Measurements from ENCODE around the gene G6PC2. TPM values are rescaled to one million over a fixed set of nuclear protein-coding genes. Genes with fewer than 3 reads are reported as not detected.

Gene G6PC2
- total RNA-seq, 1 donor from 2014 or later, result not detected

DNA sequence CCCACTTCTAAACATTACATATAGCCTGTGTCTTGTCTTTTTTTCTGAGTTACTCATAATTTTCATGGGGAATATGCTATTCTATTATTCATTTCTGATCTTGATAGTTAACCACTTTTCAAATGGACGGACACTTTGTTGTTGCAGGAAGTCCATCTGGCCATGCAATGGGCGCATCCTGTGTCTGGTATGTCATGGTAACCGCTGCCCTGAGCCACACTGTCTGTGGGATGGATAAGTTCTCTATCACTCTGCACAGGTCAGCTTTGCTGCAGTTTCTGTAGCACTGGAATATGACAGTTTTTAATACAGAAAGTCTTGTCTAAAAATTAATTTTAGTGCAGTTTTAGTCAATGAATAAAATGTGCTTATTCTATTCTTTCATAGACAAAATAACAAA is 3.3 kb downstream of the G6PC2 start:
- Mint-ChIP-seq H3K9me3 (ENCODE audit: unreplicated experiment) (no peaks in the 10 kb centered on the region), H3K27ac (ENCODE audit: unreplicated experiment) (no peak overlapping the region), H3K4me3 (ENCODE audit: unreplicated experiment) (no peak overlapping the region), H3K27me3 (ENCODE audit: unreplicated experiment) (peaks cover 58% of the 10 kb centered on the region), H3K36me3 (ENCODE audit: unreplicated experiment) (no peaks in the 10 kb centered on the region), H3K4me1 (ENCODE audit: unreplicated experiment) (no peaks in the 10 kb centered on the region)
- TF ChIP-seq CTCF (IDR thresholded peaks at IDR 0.05), result no peak
- DNase-seq (ENCODE audit: extremely low spot score, unreplicated experiment), result no peak

- H3K9me3 Mint-ChIP-seq (ENCODE audit: unreplicated experiment), result no peaks in the 10 kb centered on the region
- no peaks in the 10 kb centered on the region for H3K36me3 Mint-ChIP-seq (ENCODE audit: unreplicated experiment)
- H3K4me1 Mint-ChIP-seq (ENCODE audit: unreplicated experiment), result peaks cover 15% of the 10 kb centered on the region
- no peak overlapping the region for H3K27ac Mint-ChIP-seq (ENCODE audit: unreplicated experiment)
- H3K27me3 Mint-ChIP-seq (ENCODE audit: unreplicated experiment), result peaks cover 54% of the 10 kb centered on the region
- TF ChIP-seq CTCF (IDR thresholded peaks at IDR 0.05), result no peak
- no peak for DNase-seq (ENCODE audit: extremely low spot score, unreplicated experiment)
- H3K4me3 Mint-ChIP-seq (ENCODE audit: unreplicated experiment), result no peak overlapping the region
These were observed 7.0 kb downstream of the G6PC2 start for GRCh38 chr2:168907940-168908662.

- H3K4me1 Mint-ChIP-seq (ENCODE audit: unreplicated experiment), result peaks cover 18% of the 10 kb centered on the region
- H3K36me3 Mint-ChIP-seq (ENCODE audit: unreplicated experiment), result no peaks in the 10 kb centered on the region
- TF ChIP-seq CTCF (IDR thresholded peaks at IDR 0.05), result no peak
- H3K9me3 Mint-ChIP-seq (ENCODE audit: unreplicated experiment), result no peaks in the 10 kb centered on the region
- H3K27ac Mint-ChIP-seq (ENCODE audit: unreplicated experiment), result no peak overlapping the region
- DNase-seq (ENCODE audit: extremely low spot score, unreplicated experiment), result no peak
- peaks cover 52% of the 10 kb centered on the region for H3K27me3 Mint-ChIP-seq (ENCODE audit: unreplicated experiment)
- no peak overlapping the region for H3K4me3 Mint-ChIP-seq (ENCODE audit: unreplicated experiment)
These were observed 9.2 kb downstream of the G6PC2 start for GRCh38 chr2:168910330-168910729.

DNA sequence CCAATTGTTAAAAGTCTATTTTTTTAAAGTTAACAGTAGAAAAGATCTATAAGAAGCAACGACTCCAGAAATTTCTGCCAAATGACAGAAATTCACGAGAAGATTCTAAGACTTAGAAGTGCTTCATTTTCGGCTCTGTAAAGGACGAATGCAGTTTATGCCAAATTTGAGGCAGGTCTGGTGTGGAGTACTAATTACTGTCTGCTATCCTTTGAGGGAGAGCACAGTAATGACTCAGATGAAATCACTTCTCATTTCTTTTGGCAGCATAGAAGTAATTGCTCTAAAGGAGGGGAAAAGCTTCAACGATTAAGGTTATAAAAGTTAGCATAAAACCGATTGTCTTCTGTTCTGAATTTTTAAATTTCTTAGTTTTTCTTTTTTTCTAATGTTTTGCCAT is 11.4 kb downstream of the G6PC2 start:
- no peak for DNase-seq (ENCODE audit: extremely low spot score, unreplicated experiment)

More for the DNA sequence above, 11.4 kb downstream of the G6PC2 start:
- H3K36me3 Mint-ChIP-seq (ENCODE audit: unreplicated experiment), result no peaks in the 10 kb centered on the region
- no peak overlapping the region for H3K27ac Mint-ChIP-seq (ENCODE audit: unreplicated experiment)
- peaks cover 18% of the 10 kb centered on the region for H3K4me1 Mint-ChIP-seq (ENCODE audit: unreplicated experiment)
- no peak for TF ChIP-seq CTCF (IDR thresholded peaks at IDR 0.05)
- H3K9me3 Mint-ChIP-seq (ENCODE audit: unreplicated experiment), result no peaks in the 10 kb centered on the region
- H3K4me3 Mint-ChIP-seq (ENCODE audit: unreplicated experiment), result peak overlapping the region; percentile 67
- H3K27me3 Mint-ChIP-seq (ENCODE audit: unreplicated experiment), result peaks cover 41% of the 10 kb centered on the region
